HG03025 (cell line): Measurements from ENCODE around the gene LTBP4.
"Not testable (repeated sequence)": the region's sequence is repeated elsewhere in the genome, so short reads cannot be mapped to it uniquely, and the experiment has no call there.

Source experiments
- ATAC-seq: cut with Tn5 transposase; IDR thresholded peaks from one replicate; pipeline ENCODE4 v1.9.1; 2021; ENCODE audit warnings: mild to moderate bottlenecking, moderate library complexity; ENCODE audit not compliant: unreplicated experiment, low FRiP score

The LTBP4 gene

DNA sequence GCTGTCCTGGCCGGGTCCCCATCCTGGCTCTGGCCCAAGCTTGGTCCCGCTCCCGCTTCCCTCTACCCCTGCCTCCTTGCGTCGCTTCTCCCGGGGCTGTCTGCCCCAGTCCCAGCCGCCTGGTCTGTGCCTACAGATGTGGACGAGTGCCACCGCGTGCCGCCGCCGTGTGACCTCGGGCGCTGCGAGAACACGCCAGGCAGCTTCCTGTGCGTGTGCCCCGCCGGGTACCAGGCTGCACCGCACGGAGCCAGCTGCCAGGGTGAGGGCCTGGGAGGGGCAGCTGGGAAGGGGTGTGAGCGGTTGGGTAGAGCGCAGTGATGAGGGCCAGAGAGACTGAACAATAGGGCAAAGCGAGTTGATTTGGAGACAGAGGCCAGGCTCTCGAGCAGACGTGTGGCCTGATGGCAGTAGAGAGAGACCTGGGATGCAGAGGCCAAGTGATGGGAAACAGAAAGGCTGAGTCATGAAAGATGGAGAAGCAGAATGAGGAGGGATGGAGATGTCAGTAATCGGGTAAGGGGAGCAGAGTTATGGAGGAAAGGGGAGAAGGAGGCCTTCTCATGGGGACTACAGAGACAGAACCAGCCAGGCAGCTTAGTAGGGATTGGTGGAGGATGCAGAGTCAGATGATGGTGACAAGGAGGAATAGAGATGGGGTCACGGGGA, 9.4 kb downstream of the LTBP4 start:
- no peak for ATAC-seq

DNA sequence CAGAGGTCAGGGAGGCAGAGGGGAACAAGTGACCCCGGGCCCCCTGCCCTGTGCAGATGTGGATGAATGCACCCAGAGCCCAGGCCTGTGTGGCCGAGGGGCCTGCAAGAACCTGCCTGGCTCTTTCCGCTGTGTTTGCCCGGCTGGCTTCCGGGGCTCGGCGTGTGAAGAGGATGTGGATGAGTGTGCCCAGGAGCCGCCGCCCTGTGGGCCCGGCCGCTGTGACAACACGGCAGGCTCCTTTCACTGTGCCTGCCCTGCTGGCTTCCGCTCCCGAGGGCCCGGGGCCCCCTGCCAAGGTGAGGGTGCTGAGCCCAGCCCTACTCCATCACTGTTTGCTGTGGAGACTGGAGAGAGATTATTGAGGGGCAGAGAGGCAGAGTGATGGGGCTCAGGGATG, 9.9 kb downstream of the LTBP4 start:
- ATAC-seq: no peak

DNA sequence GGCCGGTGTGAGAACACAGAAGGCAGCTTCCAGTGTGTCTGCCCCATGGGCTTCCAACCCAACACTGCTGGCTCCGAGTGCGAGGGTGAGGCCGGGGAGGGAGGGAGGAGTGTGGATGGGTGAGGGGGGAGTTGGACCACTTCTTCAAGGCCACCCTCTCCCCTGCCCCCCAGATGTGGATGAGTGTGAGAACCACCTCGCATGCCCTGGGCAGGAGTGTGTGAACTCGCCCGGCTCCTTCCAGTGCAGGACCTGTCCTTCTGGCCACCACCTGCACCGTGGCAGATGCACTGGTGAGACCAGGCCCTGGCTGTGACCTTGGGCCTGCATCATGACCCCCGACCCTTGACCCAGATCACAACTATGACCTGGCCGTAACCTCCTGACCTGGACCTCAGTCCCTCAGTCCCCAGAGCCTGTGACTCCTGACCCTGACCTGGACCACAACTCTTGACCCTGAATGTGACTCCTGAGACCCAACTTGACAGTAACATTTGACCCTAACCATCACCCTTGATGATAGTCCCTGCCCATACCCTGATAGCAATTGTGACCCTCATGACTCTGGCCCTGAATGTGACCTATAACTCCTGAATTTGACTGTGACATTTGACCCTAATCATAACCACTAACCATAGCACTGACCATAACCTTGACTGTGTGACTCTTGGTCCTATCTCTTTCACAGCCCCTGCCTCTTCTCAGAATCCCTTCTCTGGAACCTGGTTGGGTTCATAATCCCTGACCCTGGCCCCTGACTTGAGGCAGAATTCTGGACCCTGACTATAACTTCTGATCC, 10.9 kb downstream of the LTBP4 start:
- ATAC-seq: no peak

DNA sequence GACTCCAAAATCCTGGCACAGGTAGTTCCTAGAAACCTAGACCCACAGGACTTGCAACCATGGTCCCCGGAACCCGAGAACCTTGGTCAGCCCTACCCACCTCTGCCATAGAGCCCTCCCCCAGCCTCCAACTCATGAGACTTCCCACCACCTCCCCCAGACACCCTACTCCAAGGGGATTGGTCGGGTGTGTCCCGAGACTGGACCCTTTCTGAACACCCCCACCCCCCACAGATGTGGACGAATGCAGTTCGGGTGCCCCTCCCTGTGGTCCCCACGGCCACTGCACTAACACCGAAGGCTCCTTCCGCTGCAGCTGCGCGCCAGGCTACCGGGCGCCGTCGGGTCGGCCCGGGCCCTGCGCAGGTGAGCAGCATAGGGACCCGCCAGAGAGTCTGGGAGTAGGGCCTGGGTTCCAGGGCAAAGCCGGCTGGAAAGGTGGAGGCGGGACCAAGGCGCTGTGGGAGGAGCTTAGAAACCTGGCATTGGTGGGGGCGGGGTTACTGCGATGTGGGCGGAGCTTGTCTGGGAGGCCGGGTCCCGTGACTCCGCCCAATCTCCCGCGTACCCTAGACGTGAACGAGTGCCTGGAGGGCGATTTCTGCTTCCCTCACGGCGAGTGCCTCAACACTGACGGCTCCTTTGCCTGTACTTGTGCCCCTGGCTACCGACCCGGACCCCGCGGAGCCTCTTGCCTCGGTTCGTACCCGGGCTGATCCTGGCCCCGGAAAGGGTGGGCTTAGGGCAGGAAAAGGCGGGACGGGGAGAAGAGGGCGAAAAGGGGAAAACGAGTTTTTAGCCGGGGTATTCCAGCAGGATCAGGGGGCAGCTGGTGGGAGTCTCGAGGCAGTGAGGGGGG, 11.9 kb downstream of the LTBP4 start:
- ATAC-seq: no peak

DNA sequence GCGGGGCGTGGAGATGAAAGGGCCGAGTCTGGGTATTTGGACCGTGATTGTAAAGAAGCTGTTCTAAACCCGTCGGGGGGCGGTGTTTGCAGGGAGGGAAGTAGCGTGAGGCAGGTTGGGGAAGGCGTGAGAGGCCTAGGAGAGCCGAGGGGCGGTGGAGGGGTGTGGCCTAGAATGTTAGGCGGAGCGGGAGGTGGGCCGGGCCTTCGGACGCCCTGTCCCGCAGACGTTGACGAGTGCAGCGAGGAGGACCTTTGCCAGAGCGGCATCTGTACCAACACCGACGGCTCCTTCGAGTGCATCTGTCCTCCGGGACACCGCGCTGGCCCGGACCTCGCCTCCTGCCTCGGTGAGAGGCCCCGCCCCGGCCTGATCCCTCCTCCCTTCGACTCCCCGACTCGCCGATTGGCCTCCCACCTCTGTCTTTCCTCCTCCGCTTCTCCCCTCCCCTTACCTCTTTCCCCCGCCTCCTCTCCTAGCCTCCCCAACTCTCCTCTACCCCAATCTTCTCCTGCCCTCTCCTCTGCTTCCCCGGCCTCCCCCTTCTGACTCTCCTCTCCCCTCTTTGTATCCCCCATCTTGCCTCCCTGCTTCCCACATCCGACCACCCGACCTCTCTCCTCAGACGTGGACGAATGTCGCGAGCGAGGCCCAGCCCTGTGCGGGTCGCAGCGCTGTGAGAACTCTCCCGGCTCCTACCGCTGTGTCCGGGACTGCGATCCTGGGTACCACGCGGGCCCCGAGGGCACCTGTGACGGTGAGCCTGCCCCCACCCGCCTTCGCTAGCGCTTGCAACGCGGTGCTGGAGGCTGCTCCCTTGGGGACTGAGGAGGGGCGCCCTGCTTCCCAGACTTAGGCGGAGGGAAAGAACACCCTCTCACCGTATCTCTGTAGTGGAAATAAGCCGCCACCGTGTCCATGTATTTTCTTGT, 12.8 kb downstream of the LTBP4 start:
- no peak for ATAC-seq

DNA sequence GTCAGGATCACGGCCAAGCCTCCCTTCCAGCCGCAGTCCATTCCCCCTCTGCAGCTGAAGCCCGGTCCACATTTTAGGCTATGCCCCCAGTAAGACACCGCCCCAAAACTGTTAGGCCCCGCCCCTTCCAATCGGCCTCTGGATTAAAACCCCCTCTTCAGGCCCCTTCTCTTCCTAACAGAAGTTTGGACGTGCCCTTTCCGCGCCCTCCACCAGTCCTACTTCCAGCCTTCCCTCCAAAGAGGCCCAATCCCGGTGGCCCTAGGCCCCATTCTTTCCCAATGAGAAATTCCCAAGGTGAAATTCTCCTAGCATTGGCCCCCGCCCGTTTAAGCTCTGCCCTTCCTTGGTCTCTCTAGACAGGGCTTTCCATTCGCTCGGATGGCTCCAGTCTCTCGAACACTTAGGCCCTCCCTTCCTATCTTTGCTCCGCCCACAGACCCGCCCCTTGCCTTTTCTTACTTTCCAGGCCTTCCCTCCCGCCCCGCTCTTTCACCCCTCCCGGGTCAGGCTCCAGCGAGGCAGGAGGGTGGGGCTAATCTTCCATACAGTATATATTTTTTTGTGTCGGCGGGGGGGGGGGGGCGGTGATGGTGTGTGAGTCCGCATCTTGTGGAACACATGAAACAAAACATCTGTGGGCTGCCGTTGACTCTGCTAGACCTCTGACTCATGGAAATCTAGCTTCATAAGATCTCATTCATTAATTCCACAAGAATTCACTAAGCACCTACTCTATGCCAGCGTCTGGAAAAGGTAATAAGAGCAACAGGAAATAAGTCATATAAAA, 13.6 kb downstream of the LTBP4 start:
- ATAC-seq: no peak

DNA sequence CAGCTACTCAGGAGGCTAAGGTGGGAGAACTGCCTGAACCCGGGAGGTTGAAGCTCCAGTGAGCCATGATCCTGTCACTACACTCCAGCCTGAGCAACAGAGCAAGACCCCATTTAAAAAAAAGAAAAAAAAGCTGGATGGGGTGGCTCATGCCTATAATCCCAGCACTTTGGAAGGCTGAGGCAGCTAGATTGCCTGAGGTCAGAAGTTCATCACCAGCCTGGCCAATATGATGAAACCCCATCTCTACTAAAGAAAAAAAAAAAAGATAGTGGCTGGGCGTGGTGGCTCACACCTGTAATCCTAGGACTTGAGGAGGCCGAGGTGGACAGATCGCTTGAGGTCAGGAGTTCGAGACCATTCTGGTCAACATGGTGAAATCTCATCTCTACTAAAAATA, 15.0 kb downstream of the LTBP4 start:
- no peak for ATAC-seq

DNA sequence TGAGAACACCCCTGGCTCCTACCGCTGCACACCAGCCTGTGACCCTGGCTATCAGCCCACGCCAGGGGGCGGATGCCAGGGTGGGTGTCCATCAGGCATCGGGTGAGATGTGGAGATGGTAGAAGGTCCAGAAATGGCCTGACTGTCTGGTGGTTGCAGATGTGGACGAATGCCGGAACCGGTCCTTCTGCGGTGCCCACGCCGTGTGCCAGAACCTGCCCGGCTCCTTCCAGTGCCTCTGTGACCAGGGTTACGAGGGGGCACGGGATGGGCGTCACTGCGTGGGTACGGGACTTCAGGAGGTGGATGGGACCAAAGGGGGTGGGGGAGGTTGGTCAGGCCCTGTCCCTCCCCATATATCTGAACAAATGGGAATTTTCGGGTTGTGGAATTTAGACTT, 15.8 kb downstream of the LTBP4 start:
- no peak for ATAC-seq

DNA sequence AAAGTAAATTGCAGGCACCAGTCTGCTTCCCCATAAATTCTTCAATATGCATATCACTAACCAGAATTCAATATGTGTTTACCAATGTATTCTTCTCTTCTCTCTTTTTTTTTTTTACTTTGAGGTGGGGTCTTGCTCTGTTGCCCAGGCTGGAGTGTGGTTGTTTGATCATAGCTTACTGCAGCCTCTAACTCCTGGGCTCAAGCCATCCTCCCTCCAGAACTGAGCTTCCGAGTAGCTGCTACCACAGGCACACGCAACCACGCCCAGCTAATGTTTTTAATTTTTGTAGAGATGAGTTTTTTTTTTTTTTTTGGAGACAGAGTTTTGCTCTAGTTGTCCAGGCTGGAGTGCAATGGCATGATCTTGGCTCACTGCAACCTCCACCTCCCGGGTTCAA, 16.8 kb downstream of the LTBP4 start:
- no peak for ATAC-seq

DNA sequence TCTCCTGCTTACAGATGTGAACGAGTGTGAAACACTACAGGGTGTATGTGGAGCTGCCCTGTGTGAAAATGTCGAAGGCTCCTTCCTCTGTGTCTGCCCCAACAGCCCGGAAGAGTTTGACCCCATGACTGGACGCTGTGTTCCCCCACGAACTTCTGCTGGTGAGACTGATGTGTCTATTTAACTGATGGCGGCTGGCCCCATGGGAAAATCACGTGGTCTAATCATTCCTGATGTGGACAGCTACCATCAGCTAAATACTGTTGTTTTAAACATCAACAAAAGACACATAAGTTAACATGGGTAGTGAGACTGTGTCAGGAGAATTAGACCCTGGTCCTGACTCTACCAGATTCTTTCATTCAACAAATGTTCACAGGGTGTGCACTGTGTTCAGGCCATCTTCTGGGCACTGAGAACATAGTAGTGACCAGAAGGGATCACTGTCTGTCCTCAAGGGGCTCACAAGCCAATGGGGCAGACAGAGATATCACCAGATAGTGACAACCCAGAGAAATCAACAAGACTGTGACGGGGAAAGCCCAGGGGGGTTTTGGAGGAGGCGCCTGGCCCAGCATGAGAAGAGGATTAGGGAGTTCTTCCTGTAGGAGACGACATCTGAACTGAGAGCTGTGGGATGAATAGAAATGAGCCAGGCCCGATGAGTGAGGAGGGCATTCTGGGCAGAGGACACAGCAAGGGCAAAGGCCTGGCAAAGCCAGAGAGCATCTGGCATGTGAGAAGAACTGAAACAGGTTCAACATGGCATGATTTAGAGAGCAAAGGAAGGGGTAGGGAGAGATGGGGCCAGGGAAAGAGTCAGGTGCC, 18.4 kb downstream of the LTBP4 start:
- ATAC-seq: no peak

DNA sequence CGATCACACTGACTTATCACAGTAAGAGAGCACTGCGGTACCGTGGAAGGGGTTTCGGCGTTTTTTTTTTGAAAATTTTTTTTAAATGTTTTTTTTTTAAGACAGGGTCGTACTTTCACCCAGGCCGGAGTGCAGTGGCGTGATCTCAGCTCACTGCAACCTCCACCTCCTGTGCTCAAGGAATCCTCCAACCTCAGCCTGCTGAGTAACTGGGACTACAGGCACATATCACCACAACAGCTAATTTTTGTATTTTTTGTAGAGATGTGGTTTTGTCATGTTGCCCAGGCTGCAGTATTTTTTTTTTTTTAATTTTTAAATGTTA, 19.0 kb downstream of the LTBP4 start:
- no peak for ATAC-seq

DNA sequence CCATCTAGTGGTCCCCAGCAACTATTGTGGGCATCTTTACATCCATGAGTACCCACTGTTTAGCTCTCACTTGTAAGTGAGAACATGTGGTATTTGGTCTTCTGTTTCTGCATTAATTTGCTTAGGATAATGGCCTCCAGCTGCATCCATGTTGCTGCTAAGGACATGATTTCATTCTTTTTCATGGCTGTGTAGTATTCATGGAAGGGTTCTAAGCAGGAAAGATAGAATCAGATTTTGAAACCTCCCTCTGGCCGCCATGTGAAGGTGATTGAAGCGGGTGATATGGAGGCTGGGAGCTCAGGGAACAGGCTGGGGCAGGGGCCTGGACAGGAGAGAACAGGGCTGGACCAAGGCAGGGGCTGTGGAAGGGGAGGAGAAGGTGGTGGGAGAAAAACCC, 20.1 kb downstream of the LTBP4 start:
- ATAC-seq: no peak

DNA sequence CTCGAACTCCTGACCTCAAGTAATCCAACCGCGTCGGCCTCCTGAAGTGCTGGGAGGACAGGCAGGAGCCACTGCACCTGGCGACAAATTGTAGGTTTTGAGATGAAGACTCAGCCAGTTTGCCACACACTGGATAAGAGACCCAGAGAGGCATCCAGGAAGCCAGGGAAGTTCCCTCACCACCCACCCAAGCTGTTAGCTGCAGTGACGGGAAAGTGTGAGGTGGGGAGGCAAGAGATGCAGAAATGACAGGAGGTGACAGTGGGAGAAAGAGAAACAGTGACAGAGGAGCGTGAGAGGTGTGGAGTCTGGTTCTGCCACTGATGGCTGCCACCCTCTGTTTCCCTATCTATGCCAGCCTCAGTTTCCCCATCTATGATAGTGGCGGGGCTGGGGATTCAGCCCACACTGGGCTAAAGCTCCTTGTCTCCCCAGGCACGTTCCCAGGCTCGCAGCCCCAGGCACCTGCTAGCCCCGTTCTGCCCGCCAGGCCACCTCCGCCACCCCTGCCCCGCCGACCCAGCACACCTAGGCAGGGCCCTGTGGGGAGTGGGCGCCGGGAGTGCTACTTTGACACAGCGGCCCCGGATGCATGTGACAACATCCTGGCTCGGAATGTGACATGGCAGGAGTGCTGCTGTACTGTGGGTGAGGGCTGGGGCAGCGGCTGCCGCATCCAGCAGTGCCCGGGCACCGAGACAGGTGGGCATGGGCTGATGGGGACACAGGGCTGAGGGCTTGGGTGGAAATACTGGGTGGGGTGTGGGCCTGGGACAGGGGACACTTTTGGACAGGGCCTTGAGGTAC, 21.0 kb downstream of the LTBP4 start:
- no peak for ATAC-seq

DNA sequence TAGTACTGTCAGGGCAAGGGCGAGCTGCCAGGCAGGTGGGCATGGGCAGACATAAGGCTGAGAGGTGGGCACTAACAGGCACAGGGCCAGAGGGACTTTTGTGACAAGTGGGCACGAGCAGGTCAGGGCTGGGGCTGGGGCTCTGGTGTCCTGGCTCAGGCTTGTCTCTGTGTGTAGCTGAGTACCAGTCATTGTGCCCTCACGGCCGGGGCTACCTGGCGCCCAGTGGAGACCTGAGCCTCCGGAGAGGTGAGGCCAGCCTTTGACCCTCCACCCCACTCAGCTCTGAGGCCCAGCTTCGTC, 21.6 kb downstream of the LTBP4 start:
- ATAC-seq: no peak

DNA sequence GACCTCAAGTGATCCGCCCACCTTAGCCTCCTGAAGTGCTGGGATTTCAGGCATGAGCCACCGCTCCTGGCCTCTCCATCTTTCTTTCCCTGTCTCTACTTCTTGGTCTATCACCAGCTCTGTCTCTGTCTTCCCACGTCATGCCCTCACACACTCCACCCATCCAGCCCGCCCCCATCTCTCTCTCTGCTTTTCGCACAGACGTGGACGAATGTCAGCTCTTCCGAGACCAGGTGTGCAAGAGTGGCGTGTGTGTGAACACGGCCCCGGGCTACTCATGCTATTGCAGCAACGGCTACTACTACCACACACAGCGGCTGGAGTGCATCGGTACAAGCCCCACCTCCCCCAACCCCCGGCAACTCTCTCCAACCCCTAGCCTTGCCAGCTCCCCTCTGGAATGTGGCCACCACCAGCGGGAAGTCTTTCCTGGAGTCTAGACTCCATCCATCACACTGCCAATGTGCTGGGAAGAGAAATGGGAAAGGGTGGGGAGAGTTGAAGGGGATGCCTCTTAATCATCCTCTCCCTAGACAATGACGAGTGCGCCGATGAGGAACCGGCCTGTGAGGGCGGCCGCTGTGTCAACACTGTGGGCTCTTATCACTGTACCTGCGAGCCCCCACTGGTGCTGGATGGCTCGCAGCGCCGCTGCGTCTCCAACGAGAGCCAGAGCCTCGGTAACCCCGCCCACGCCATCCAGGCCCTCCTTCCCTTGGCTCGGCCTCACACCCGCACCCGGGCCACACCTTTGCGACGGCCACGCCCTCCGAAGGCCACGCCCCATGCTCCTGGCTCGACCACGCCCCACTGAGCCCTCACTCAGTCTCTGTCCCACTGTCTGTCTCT, 22.5 kb downstream of the LTBP4 start:
- no peak for ATAC-seq

DNA sequence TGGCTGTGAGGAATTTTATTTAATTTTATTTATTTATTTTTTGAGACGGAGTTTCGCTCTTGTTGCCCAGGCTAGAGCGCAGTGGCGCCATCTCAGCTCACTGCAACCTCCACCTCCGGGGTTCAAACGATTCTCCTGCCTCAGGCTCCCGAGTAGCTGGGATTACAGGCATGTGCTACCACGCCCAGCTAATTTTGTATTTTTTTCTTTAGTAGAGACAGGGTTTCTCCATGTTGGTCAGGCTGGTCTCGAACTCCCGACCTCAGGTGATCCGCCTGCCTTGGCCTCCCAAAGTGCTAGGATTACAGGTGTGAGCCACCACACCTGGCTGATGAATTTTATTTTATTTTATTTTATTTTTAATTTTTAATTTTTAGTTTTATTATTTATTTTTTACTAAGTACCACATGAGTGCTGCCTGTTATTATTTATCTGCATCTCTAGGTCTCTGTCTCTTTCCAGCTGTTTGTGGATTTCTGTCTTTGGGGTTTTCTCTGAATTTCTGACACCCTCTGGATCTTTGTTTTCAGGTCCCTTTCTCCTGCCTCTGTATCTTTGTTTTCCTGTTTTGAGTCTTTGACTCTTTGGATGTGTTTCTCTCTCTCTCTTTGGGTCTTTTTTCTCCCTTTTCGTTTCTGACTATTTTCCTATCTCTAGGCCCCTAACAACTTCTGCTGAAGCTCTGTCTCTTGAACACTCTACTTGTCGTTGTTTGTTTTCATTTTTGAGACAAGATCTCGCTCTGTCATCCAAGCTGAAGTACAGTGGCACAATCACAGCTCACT, 23.4 kb downstream of the LTBP4 start:
- not testable (repeated sequence) for ATAC-seq
